ENCODE data around the gene APOLD1. TPM values are rescaled to one million over a fixed set of nuclear protein-coding genes. Genes with fewer than 3 reads are reported as not detected.

The APOLD1 gene
- polyA plus RNA-seq, 2 of the 4 experiments (the other 2 are of a cell fraction): 0.44 to 1.3 TPM

- TF ChIP-seq E2F6 (IDR thresholded peaks at IDR 0.05; ENCODE audit: borderline replicate concordance, low read depth): no peak
- no peak for TF ChIP-seq POLR2AphosphoS2 (conservative IDR thresholded peaks at IDR 0.05; ENCODE audit: low read length)
- no peak for TF ChIP-seq ESRRA (IDR thresholded peaks at IDR 0.05; ENCODE audit: borderline replicate concordance, low read length)
- no peak for TF ChIP-seq CHD4 (IDR thresholded peaks at IDR 0.05; ENCODE audit: borderline replicate concordance)
- no peak for TF ChIP-seq USF2 (IDR thresholded peaks at IDR 0.05)
These were observed 32.2 kb downstream of the APOLD1 start (continued) for GRCh38 chr12:12817616-12818015.

GRCh38 chr12:12818701-12819100 lies 33.2 kb downstream of the APOLD1 start:
- TF ChIP-seq ZNF302 (CRISPR knock-in tag; IDR thresholded peaks at IDR 0.05) (no peak), ESRRA (IDR thresholded peaks at IDR 0.05; ENCODE audit: borderline replicate concordance, low read length) (no peak), EHMT2 (IDR thresholded peaks at IDR 0.05; ENCODE audit: low read depth) (no peak), HEYL (CRISPR knock-in tag; IDR thresholded peaks at IDR 0.05) (no peak), TP53 (CRISPR knock-in tag; IDR thresholded peaks at IDR 0.05) (no peak), BCL3 (IDR thresholded peaks at IDR 0.05) (no peak)
- peak overlapping the region; percentile 59; the same call in 2 of the 3 replicates for H3K4me2 ChIP-seq
- no peak for FAIRE-seq
- WGBS (ENCODE audit: missing lambda C conversion rate): 95% methylated on average over 4 of the region's 4 CpGs
- H3K9me3 ChIP-seq: no peaks in the 10 kb centered on the region
- ChIA-PET POLR2A (interaction anchor here (0.7 to 1.8 kb wide), 3 partner anchors 13 to 26 kb away, joined by 3 to 5 read pairs (median 4); no protein-coding TSS in a partner anchor), CTCF (interaction anchor here (0.6 to 2.3 kb wide), 5 partner anchors 18 to 98 kb away, joined by 3 to 8 read pairs (median 5); partner anchors contain the start of gene GPRC5A)
- no peak for ATAC-seq
- H3K4me3 ChIP-seq: no peak overlapping the region
- DNase-seq (ENCODE audit: low read depth in 1 of 2, low spot score in 1 of 2): no peak
- H3K4me1 ChIP-seq: peaks cover 77% of the 10 kb centered on the region
- H3K27ac ChIP-seq: peak overlapping the region; percentile 59 to 74; a peak in 5 of 6 replicates

GRCh38 chr12:12819221-12819620 lies 33.8 kb downstream of the APOLD1 start:
- Histone ChIP-seq H3K27ac (peak overlapping the region; percentile 59 to 74), H3K4me1 (peaks cover 80% of the 10 kb centered on the region), H3K4me2 (peak overlapping the region; percentile 59), H3K9me3 (no peaks in the 10 kb centered on the region), H3K4me3 (no peak overlapping the region)
- ATAC-seq (peak in 1 of 2 experiments; percentile 9; a peak in 1 of 6 replicates), DNase-seq (ENCODE audit: low read depth in 1 of 2, low spot score in 1 of 2) (no peak), FAIRE-seq (no peak)
- 100% methylated on average over 2 of the region's 2 CpGs for WGBS (ENCODE audit: missing lambda C conversion rate)
- TF ChIP-seq TFCP2L1 (CRISPR knock-in tag; IDR thresholded peaks at IDR 0.05): no peak
- no peak for TF ChIP-seq RNF2 (IDR thresholded peaks at IDR 0.05; ENCODE audit: borderline replicate concordance, low read depth)
- no peak for TF ChIP-seq HEYL (CRISPR knock-in tag; IDR thresholded peaks at IDR 0.05)
- TF ChIP-seq ELK1 (IDR thresholded peaks at IDR 0.05; ENCODE audit: low read depth, low read length): no peak
- no peak for TF ChIP-seq MAX (IDR thresholded peaks at IDR 0.05)
- TF ChIP-seq ZNF302 (CRISPR knock-in tag; IDR thresholded peaks at IDR 0.05): no peak
- CTCF ChIA-PET: interaction anchor here (0.6 to 1.5 kb wide), 5 partner anchors 16 to 97 kb away, joined by 3 to 8 read pairs (median 5); partner anchors contain the start of gene GPRC5A
- POLR2A ChIA-PET: interaction anchor here (0.7 to 1.8 kb wide), 4 partner anchors 12 to 32 kb away, joined by 3 to 5 read pairs (median 4); no protein-coding TSS in a partner anchor

- Histone ChIP-seq H3K4me1 (peaks cover 79% of the 10 kb centered on the region), H3K27ac (peak overlapping the region; percentile 59 to 74), H3K9me3 (no peaks in the 10 kb centered on the region), H3K4me2 (peak overlapping the region; percentile 59), H3K4me3 (no peak overlapping the region)
- ATAC-seq (peak; percentile 92 to 93), DNase-seq (ENCODE audit: low read depth in 1 of 2, low spot score in 1 of 2) (peak; percentile 50 to 83), FAIRE-seq (peak; percentile 98)
- ChIA-PET POLR2A (interaction anchor here (1.1 to 1.8 kb wide), 3 partner anchors 12 to 33 kb away, joined by 3 to 5 read pairs (median 3); no protein-coding TSS in a partner anchor), CTCF (interaction anchor here (0.6 to 1.5 kb wide), 7 partner anchors 11 to 164 kb away, joined by 3 to 5 read pairs (median 3); no protein-coding TSS in a partner anchor)
- 1% methylated on average over 2 of the region's 2 CpGs for WGBS (ENCODE audit: missing lambda C conversion rate)
- TF ChIP-seq PBX3 (IDR thresholded peaks at IDR 0.05) (no peak), JUNB (IDR thresholded peaks at IDR 0.05) (no peak), POLR2AphosphoS2 (conservative IDR thresholded peaks at IDR 0.05; ENCODE audit: low read length) (no peak), HEYL (CRISPR knock-in tag; IDR thresholded peaks at IDR 0.05) (no peak), NR3C1 (IDR thresholded peaks at IDR 0.05) (no peak), CHD4 (IDR thresholded peaks at IDR 0.05; ENCODE audit: borderline replicate concordance) (no peak), BHLHE40 (IDR thresholded peaks at IDR 0.05; ENCODE audit: low read depth, low read length) (no peak), RCOR1 (IDR thresholded peaks at IDR 0.05; ENCODE audit: low read depth, low read length) (no peak), MAX (IDR thresholded peaks at IDR 0.05) (peak; percentile 40; the same call in 1 of the 2 replicates), MAFK (IDR thresholded peaks at IDR 0.05; ENCODE audit: partially characterized antibody) (no peak), GATA3 (IDR thresholded peaks at IDR 0.05; ENCODE audit: borderline replicate concordance) (peak; percentile 92; the same call in 1 of the 2 replicates), SMC3 (IDR thresholded peaks at IDR 0.05) (no peak)
These were observed 34.4 kb downstream of the APOLD1 start for GRCh38 chr12:12819752-12820311.
